ENCODE results near the gene NANOGP8.

Gene NANOGP8

DNA sequence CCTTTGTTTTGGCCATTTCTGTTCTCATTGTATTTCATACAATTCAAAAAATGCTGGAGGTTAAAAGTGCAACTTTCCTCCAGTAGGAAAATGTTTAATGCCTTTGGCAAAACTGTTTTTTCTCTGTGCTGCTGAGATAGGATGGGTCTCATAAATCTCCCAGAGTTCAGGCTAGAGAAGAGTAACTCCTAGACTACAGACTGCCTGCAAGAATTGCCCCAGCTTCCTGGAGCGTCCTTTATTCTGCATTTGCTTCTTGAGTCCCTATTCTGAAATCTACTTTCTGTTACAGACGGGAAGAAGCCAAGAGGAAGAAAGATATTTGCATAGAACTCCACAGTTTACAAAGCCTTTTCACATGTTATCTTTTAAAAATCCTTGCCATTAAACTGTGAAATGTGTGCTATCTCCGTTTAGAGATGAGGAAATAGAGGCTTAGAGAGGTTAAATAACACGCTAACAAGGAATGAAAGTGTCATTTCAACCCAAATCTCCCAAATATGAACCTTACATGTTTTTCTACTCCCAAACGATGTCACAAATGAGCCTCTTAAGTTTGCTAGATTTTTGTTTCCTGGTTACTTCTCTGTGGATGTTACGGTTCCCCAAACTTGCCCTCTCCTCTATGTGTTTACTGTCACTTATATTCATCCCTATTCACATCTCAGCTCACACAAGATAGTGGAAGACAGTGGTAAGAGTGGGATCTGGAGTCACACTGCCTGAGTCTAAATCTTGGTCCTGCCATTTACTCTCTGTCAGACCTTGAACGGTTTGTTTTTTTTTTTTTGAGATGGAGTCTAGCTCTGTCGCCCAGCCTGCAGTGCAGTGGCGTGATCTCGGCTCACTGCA, 17.4 kb downstream of the NANOGP8 start:
- TF ChIP-seq, protein P1, sequence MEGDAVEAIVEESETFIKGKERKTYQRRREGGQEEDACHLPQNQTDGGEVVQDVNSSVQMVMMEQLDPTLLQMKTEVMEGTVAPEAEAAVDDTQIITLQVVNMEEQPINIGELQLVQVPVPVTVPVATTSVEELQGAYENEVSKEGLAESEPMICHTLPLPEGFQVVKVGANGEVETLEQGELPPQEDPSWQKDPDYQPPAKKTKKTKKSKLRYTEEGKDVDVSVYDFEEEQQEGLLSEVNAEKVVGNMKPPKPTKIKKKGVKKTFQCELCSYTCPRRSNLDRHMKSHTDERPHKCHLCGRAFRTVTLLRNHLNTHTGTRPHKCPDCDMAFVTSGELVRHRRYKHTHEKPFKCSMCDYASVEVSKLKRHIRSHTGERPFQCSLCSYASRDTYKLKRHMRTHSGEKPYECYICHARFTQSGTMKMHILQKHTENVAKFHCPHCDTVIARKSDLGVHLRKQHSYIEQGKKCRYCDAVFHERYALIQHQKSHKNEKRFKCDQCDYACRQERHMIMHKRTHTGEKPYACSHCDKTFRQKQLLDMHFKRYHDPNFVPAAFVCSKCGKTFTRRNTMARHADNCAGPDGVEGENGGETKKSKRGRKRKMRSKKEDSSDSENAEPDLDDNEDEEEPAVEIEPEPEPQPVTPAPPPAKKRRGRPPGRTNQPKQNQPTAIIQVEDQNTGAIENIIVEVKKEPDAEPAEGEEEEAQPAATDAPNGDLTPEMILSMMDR (IDR thresholded peaks at IDR 0.05; ENCODE audit: control insufficient read depth, extremely low read depth, insufficient read depth): no peak
- no peak overlapping the region for H3K4me3 ChIP-seq (ENCODE audit: low read depth, low read length)
- DNase-seq (ENCODE audit: low read depth): no peak

DNA sequence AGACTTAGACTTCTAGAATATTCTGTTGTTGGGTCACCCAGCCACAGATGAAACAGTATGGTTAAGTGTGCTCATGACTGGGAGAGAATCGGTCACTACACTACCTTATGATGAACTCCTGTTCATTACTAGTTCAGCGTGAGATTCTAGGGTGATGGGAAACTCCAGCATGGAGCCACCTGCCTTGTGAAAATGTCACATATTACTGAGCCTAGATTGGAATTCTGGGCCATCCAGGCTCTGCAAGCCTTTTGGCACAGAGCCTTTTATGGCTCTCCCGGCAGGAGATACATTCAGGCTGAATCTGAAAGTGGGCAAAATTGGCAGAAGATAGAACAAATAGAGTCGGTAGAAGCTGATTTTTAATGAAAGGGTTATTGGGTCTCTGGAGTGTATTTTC, 19.0 kb downstream of the NANOGP8 start:
- no peak overlapping the region for H3K4me3 ChIP-seq (ENCODE audit: low read depth, low read length)
- no peak for DNase-seq (ENCODE audit: low read depth)
- TF ChIP-seq, protein P1 (IDR thresholded peaks at IDR 0.05; ENCODE audit: control insufficient read depth, extremely low read depth, insufficient read depth): no peak

DNA sequence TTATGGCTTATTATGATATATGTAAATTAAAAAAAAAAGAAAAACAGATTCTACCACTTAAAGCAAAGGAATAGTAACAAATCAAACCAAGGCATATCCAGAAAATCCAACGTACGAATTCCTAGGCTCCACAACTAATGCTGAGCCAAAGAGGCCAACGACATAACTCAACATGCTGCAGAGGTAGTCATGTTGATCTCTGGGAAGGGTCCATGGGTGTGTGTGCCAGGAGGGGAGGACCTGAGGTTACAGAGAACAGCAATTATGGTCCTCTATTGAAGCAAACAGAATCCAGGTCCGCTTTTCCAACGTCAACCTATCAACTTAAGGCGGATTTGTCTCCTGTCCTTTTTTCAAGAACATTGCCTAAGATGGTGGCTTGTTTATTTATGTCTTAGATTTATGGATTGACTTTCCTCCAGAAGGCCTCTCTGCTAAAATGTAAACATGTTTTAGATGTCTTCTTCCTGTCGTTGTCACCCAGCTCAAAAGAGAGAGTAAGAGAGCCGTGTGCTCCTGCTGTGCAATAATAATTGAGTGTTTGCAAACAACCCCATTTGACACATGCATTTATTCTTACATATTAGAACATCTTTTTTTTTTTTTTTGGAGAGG, 20.4 kb downstream of the NANOGP8 start:
- TF ChIP-seq, protein P1 (IDR thresholded peaks at IDR 0.05; ENCODE audit: control insufficient read depth, extremely low read depth, insufficient read depth): no peak
- H3K4me3 ChIP-seq (ENCODE audit: low read depth, low read length): no peak overlapping the region
- no peak for DNase-seq (ENCODE audit: low read depth)

DNA sequence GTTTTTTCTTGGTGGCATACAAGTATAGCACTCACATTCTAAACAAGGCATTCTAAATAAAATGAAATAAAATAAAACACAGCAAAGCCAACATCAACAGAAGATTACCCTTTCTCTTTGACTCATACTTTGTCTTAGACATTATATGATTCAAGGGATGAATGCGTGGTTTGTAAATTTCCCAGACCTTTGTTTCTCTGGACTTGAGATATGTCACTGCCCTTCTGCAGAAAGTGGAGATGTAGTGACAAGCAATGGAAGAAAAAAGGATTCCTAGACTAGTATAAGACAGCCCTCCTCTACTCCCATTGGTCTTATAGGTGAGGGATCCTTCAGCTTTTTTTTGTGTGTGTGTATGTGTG, 22.4 kb downstream of the NANOGP8 start:
- TF ChIP-seq, protein P1 (IDR thresholded peaks at IDR 0.05; ENCODE audit: control insufficient read depth, extremely low read depth, insufficient read depth): no peak
- no peak for DNase-seq (ENCODE audit: low read depth)
- no peak overlapping the region for H3K4me3 ChIP-seq (ENCODE audit: low read depth, low read length)

DNA sequence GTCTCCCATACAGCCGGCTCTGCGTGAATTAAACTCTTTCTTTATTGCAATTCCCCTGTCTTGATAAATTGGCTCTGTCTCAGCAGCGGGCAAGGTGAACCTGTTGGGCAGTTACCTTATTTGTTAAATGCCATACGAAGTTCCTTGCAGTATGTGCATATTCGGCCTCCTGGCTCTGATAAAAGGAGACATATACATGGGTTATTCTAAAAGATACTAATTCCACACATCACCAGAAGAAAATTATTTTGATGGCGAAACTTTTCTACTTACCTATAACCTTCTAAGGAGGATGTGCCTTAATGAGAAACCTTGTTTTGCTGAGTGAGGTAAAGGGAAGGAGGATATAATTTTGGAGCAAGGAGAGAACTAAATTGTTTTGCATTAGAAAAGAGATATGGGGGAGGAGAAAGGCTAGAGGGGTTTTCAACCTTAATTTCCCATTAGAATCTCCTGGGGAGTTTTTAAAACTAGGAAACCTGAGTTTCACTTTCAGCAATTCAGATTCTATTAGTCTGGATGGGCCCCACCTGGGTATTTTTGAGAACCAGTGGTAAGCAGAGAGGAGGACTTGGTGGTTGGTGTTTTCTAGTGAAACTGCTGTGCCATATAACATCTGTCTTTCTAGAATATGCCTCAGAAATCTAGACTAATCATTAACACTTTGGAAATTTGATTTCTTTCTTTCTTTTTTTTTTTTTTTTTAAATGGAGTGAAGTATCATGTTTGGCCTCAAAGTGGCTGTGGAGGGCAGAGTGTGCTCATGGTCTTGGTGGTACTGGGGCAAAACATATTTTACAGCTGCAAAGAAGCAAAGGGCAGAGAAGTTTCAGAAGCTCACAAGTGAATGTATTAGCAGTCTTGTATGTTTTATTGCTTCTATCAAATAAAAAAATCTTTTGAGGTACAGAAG, 23.0 kb downstream of the NANOGP8 start:
- H3K4me3 ChIP-seq (ENCODE audit: low read depth, low read length): no peak overlapping the region
- TF ChIP-seq, protein P1 (IDR thresholded peaks at IDR 0.05; ENCODE audit: control insufficient read depth, extremely low read depth, insufficient read depth): no peak
- no peak for DNase-seq (ENCODE audit: low read depth)

DNA sequence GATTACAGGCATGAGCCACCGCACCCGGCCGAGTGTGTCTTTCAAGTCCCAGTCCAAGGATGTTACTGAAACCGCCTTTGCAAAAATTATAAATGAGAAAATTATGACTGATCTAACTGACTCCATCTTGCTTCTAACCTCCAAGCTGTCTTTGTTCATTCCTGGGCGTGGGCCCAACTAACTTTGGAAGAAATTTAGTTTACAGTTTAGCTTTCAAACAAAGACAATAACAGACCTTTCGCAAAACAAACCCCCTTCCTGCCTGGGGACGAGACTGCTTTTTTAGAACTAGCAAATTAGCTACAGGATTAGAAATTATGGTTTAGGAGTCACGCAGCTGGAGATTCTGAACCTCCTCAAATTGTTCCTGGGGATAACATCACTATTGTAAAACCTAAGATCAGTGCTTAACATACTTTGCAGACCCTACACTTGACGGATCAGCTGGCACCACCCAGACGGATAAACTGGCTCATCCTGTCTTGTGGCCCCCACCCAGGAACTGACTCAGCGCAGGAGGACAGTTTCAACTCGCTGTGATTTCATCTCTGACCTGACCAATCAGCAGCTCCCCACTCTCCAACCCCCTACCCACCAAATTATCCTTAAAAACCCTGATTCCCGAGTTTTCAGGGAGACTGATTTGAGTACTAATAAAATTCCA, 23.8 kb downstream of the NANOGP8 start:
- TF ChIP-seq, protein P1 (IDR thresholded peaks at IDR 0.05; ENCODE audit: control insufficient read depth, extremely low read depth, insufficient read depth): no peak
- DNase-seq (ENCODE audit: low read depth): no peak
- H3K4me3 ChIP-seq (ENCODE audit: low read depth, low read length): no peak overlapping the region

All from LNCaP clone FGC (cell line).